CD8-positive, alpha-beta memory T cell (primary cell): ENCODE measurements around the gene ZNF408. TPM values are rescaled to one million over a fixed set of nuclear protein-coding genes. Genes with fewer than 3 reads are reported as not detected.
A peak's percentile ranks its signal among the peaks of the same experiment; 100 is the strongest.
"Not testable (repeated sequence)": the region's sequence is repeated elsewhere in the genome, so short reads cannot be mapped to it uniquely, and the experiment has no call there.

ENCODE experiments used
- CTCF ChIA-PET: fragments of 350-600 bp; sonication (Branson Sonifier 250); formaldehyde crosslinking; loops from one replicate; lab custom pipeline; 2021; ENCODE audit warnings: antibody characterized with exemption; lab: Charles Lee
- POLR2A ChIA-PET: fragments of 350-600 bp; sonication (Branson Sonifier 250); formaldehyde crosslinking; loops from one replicate; lab custom pipeline; 2021; ENCODE audit warnings: antibody characterized with exemption; lab: Charles Lee
- DNase-seq, 5 donors: peaks; one replicate each; pipeline versions ENCODE4 v3.0.0 to v3.0.0-alpha.2; 2020 to 2022; ENCODE audit warnings: mixed read lengths in 1 of 5
- H3K27ac ChIP-seq: one replicate; pipeline ENCODE4 v1.7.0; 2013; ENCODE audit warnings: low read depth, mild to moderate bottlenecking, low read length, moderate library complexity
- H3K27me3 ChIP-seq: 2 replicates; pipeline ENCODE4 v1.7.0; 2013; ENCODE audit warnings: low read length, mild to moderate bottlenecking; ENCODE audit not compliant: insufficient read depth, poor library complexity, severe bottlenecking
- H3K36me3 ChIP-seq: 2 replicates; pipeline ENCODE4 v1.7.0; 2013; ENCODE audit warnings: mild to moderate bottlenecking, low read length, moderate library complexity; ENCODE audit not compliant: insufficient read depth
- H3K4me1 ChIP-seq: 2 replicates; pipeline ENCODE4 v1.7.0; 2013; ENCODE audit warnings: mild to moderate bottlenecking, low read length, moderate library complexity; ENCODE audit not compliant: insufficient read depth
- H3K4me3 ChIP-seq: 2 replicates; pipeline ENCODE4 v1.7.0; 2013; ENCODE audit warnings: mild to moderate bottlenecking, low read length
- H3K9me3 ChIP-seq: 2 replicates; pipeline ENCODE4 v1.7.0; 2013; ENCODE audit warnings: mild to moderate bottlenecking, low read length
- H3K27ac Mint-ChIP-seq, 8 donors: one replicate each; pipeline ENCODE4 v1.8.0; 2020 to 2021; ENCODE audit warnings: mixed read lengths in 8 of 8, mild to moderate bottlenecking in 6 of 8, inconsistent platforms in 3 of 8, moderate library complexity in 3 of 8
- H3K27me3 Mint-ChIP-seq, 2 donors: one replicate each; pipeline ENCODE4 v1.8.0; 2020 to 2021; ENCODE audit warnings: mixed read lengths in 2 of 2, mild to moderate bottlenecking in 1 of 2, moderate library complexity in 1 of 2
- H3K36me3 Mint-ChIP-seq, 3 donors: one replicate each; pipeline ENCODE4 v1.8.0; 2020 to 2021; ENCODE audit warnings: mixed read lengths in 3 of 3, inconsistent platforms in 1 of 3, mild to moderate bottlenecking in 1 of 3
- H3K4me1 Mint-ChIP-seq, 3 donors: one replicate each; pipeline ENCODE4 v1.8.0; 2020 to 2021; ENCODE audit warnings: mixed read lengths in 3 of 3, inconsistent platforms in 1 of 3, mild to moderate bottlenecking in 1 of 3
- H3K4me3 Mint-ChIP-seq, 7 donors: one replicate each; pipeline ENCODE4 v1.8.0; 2020 to 2021; ENCODE audit warnings: mixed read lengths in 7 of 7, mild to moderate bottlenecking in 6 of 7, moderate library complexity in 4 of 7, inconsistent platforms in 2 of 7
- H3K9me3 Mint-ChIP-seq, 5 donors: one replicate each; pipeline ENCODE4 v1.8.0; 2020 to 2022; ENCODE audit warnings: mixed read lengths in 5 of 5, mild to moderate bottlenecking in 3 of 5, moderate library complexity in 2 of 5, inconsistent platforms in 1 of 5
- polyA plus RNA-seq: library from polyadenylated mRNA; unstranded; fragments of 300-500 nt; fragmentation: Illumina TruSeq; gene quantifications from one replicate; pipeline ENCODE4 v1.2.3, GENCODE V29; 2021
- total RNA-seq, 2 experiments: library from RNA; stranded (reverse); gene quantifications; one replicate each; pipeline ENCODE4 v1.2.3, GENCODE V29; 2021

ZNF408 gene
- total and polyA plus RNA-seq, 3 experiments from 2014 or later: 9.6 to 14.4 (median 13.2) TPM

DNA sequence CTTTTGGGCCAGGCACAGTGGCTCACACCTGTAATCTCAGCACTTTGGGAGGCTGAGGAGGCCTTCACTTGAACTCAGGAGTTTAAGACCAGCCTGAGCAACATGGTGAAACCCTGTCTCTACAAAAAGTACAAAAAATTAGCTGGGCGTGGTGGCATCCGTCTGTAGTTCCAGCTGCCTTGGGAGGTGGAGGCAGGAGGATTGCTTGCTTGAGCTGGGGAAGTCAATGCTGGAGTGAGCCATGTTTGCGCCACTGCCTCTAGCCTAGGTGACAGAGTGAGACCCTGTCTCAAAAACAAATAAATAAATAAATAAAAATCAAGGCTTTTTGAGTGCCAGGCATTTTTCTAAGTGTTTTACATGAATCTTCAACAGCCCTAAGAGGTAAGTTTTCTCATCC is 30.3 kb upstream of the ZNF408 start:
- not testable (repeated sequence) for H3K27ac ChIP-seq, H3K9me3 ChIP-seq, H3K9me3 Mint-ChIP-seq, H3K27me3 Mint-ChIP-seq, H3K27me3 ChIP-seq
- Mint-ChIP-seq H3K36me3 (peaks cover 7 to 72% (median 23%) of the 10 kb centered on the region in 3 donors), H3K4me1 (peaks cover 46 to 61% (median 57%) of the 10 kb centered on the region in 3 donors), H3K4me3 (peak overlapping the region in 5 of 7 donors; percentile 76 to 86 (median 81)), H3K27ac (peak overlapping the region; percentile 7 to 96 (median 84))
- ChIA-PET CTCF (interaction anchor here (0.8 to 3.0 kb wide), 12 partner anchors 9 to 482 kb away, joined by 3 to 19 read pairs (median 4); partner anchors contain the start of genes ARHGAP1, ATG13, HARBI1 and ZNF408), POLR2A (interaction anchor here (0.5 to 1.5 kb wide), 2 partner anchors 30 to 42 kb away, joined by 3 to 12 read pairs; partner anchors contain the start of genes ARHGAP1 and ZNF408)
- Histone ChIP-seq H3K4me3 (peak overlapping the region; percentile 30), H3K36me3 (peaks cover 49% of the 10 kb centered on the region), H3K4me1 (peaks cover 69% of the 10 kb centered on the region)
- DNase-seq: peak in 2 of 5 donors; percentile 13 to 20

DNA sequence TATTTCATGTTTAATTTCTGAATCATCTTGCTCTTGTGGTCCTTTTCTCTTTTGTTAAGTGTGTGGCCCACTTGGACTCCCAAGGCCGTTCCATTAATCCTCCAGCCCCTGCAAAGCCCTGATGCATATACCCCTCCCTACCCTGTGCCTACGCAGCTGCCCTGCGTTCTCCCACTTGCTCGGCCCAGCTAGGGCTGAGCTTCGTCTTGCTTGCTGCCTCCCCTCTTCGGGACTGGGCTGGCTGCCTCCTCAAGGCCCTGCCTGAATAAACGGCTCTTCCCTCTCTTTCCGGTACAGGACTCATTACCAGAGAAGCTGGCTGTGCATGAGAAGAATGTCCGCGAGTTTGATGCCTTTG is 28.9 kb upstream of the ZNF408 start:
- peak overlapping the region in 6 of 7 donors; percentile 32 to 86 (median 80) for H3K4me3 Mint-ChIP-seq
- Histone ChIP-seq H3K4me1 (peaks cover 83% of the 10 kb centered on the region), H3K36me3 (peaks cover 37% of the 10 kb centered on the region), H3K27me3 (no peaks in the 10 kb centered on the region), H3K4me3 (peak overlapping the region; percentile 30), H3K27ac (no peak overlapping the region), H3K9me3 (no peaks in the 10 kb centered on the region)
- peak overlapping the region; percentile 72 to 96 (median 90) for H3K27ac Mint-ChIP-seq
- peaks cover 7 to 69% (median 17%) of the 10 kb centered on the region in 3 donors for H3K36me3 Mint-ChIP-seq
- no peaks in the 10 kb centered on the region for H3K9me3 Mint-ChIP-seq
- ChIA-PET CTCF (interaction anchor here (0.6 to 3.0 kb wide), 7 partner anchors 9 to 634 kb away, joined by 3 to 19 read pairs (median 3); partner anchors contain the start of genes ARHGAP1, ATG13, HARBI1 and ZNF408), POLR2A (no interaction called here)
- no peaks in the 10 kb centered on the region for H3K27me3 Mint-ChIP-seq
- peak in 1 of 5 donors; percentile 8 for DNase-seq
- peaks cover 55 to 73% (median 66%) of the 10 kb centered on the region in 3 donors for H3K4me1 Mint-ChIP-seq

DNA sequence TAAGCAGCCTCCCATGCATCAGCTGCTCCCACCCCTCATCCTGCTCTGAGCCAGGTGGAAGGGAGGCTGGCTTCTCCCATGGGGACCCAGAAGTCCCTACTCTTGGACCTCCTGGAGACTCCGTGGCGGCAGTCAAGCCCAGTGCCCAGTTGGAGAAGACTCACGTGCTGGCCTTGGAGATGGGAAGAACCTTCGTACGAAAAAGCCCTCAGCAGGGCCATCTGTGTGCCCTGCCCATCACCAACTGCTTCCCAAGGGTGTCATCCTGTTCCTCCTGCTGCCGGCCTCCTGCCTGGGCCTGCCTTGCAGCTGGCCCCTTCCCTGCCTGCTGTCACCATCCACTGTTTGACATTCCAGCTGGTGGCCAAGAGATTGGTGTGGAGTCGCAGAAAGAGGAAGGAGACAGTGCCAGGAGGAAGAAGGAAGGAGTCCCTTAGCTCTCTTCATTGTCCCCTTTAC is 28.4 kb upstream of the ZNF408 start:
- no peak overlapping the region for H3K27ac ChIP-seq
- Mint-ChIP-seq H3K4me1 (peaks cover 59 to 78% (median 71%) of the 10 kb centered on the region in 3 donors), H3K27me3 (no peaks in the 10 kb centered on the region), H3K4me3 (peak overlapping the region in 5 of 7 donors; percentile 32 to 86 (median 78)), H3K9me3 (no peaks in the 10 kb centered on the region), H3K36me3 (peaks cover 7 to 69% (median 17%) of the 10 kb centered on the region in 3 donors), H3K27ac (peak overlapping the region; percentile 50 to 97 (median 90))
- ChIA-PET POLR2A (no interaction called here), CTCF (interaction anchor here (1.0 to 3.0 kb wide), 5 partner anchors 9 to 56 kb away, joined by 3 to 19 read pairs (median 6); partner anchors contain the start of genes ARHGAP1, ATG13, HARBI1 and ZNF408)
- no peaks in the 10 kb centered on the region for H3K9me3 ChIP-seq
- H3K4me1 ChIP-seq: peaks cover 87% of the 10 kb centered on the region
- no peak overlapping the region for H3K4me3 ChIP-seq
- peak in 1 of 5 donors; percentile 16 for DNase-seq
- no peaks in the 10 kb centered on the region for H3K27me3 ChIP-seq
- H3K36me3 ChIP-seq: peaks cover 32% of the 10 kb centered on the region

DNA sequence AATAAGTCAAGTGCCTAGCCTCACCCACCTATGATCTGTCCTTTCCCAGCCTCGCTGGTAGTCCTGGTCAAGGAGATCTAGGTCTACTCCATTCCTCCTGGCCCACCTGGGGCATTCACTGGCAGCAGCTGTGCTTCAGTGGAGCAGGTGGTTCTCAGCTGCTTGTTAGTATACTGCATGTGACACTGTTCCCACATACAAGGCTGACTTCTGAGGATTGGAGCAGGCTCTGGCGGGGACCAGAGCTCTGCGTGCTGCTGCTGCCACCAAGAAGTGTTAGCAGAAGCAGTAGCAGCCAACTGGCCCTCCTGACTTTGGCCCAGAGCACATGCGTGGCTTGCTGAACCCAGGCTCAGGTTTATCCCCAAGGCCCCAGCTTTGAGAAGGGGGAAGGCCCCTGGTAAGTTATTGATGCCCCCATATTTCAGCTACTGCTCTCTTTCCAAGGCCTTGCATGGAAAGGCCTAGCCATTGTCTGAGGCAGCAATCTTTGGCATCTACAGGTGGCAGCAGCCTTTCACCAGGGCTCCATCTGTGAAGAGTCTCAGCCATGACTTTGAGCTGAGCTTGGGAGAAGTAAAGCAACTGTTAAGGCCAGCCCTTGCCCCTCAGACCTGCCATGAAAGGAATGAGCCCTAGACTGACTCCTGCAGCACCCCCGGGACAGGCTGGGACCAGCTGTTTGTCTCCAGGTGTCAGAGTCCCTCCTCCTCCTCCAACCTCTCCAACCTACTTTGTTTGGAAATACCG is 26.9 kb upstream of the ZNF408 start:
- peak in 1 of 5 donors; percentile 18 for DNase-seq
- H3K27ac ChIP-seq: no peak overlapping the region
- ChIA-PET POLR2A (interaction anchor here (0.5 to 2.2 kb wide), 2 partner anchors 27 to 99 kb away, joined by 5 to 8 read pairs; partner anchors contain the start of genes ARHGAP1 and ZNF408), CTCF (interaction anchor here (2.1 kb wide), 1 partner anchor 9 kb away, joined by 6 read pairs; no protein-coding TSS in a partner anchor)
- H3K27me3 ChIP-seq: no peaks in the 10 kb centered on the region
- no peak overlapping the region for H3K4me3 Mint-ChIP-seq
- peaks cover 29% of the 10 kb centered on the region for H3K36me3 ChIP-seq
- peaks cover 10 to 68% (median 15%) of the 10 kb centered on the region in 3 donors for H3K36me3 Mint-ChIP-seq
- no peaks in the 10 kb centered on the region for H3K9me3 ChIP-seq
- H3K4me3 ChIP-seq: no peak overlapping the region
- H3K27me3 Mint-ChIP-seq: no peaks in the 10 kb centered on the region
- peaks cover 62 to 79% (median 68%) of the 10 kb centered on the region in 3 donors for H3K4me1 Mint-ChIP-seq
- H3K9me3 Mint-ChIP-seq: no peaks in the 10 kb centered on the region
- peaks cover 85% of the 10 kb centered on the region for H3K4me1 ChIP-seq
- peak overlapping the region; percentile 80 to 97 (median 87) for H3K27ac Mint-ChIP-seq

DNA sequence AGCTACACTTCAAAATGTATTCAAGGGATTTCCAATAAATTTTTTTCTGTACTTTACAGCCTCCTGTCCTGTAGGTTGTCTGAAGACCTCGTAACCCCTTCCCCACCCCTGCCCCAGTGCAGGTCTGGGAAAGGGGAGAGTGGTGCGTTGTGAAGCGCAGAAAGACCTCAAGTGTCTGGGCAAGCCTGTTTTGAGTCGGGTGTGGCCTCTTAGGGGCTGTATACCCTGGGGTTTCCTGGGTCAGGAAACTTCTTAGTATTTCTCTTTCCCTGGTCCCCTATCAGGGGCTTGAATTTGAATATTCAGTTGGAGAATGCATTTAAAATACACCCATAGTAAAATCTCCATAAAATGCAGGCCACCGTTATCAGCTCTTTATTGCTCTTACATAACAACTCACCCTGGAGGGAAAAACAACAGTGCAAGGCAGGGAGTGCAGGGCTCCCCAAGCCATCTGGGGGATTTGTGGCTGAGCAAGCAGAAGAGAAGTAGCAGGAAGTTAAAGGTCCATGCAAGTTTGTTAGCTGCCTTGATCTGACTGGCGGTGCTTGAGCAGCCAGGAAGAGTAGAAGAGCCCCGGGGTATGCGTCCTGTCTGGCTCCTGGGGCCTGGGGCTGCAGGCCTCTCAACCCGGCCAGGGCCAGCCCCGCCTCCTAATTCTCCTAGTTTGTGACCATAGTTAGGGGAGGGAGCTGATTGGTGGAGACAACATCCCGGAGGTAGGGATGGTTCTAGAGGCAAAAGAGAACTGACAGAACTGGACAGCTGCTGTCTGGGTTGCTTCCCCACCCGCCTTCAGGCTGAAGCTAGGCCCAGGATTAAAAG is 26.2 kb upstream of the ZNF408 start:
- H3K36me3 ChIP-seq: peaks cover 29% of the 10 kb centered on the region
- Mint-ChIP-seq H3K36me3 (peaks cover 4 to 68% (median 11%) of the 10 kb centered on the region in 3 donors), H3K4me3 (peak overlapping the region in 5 of 7 donors; percentile 23 to 76 (median 55)), H3K27me3 (no peaks in the 10 kb centered on the region), H3K27ac (peak overlapping the region; percentile 80 to 97 (median 87)), H3K9me3 (no peaks in the 10 kb centered on the region), H3K4me1 (peaks cover 57 to 72% (median 60%) of the 10 kb centered on the region in 3 donors)
- CTCF ChIA-PET: interaction anchor here (2.1 kb wide), 1 partner anchor 9 kb away, joined by 6 read pairs; no protein-coding TSS in a partner anchor
- DNase-seq: peak in 3 of 5 donors; percentile 9 to 50 (median 47)
- H3K4me3 ChIP-seq: no peak overlapping the region
- H3K4me1 ChIP-seq: peaks cover 77% of the 10 kb centered on the region
- H3K9me3 ChIP-seq: no peaks in the 10 kb centered on the region
- peak overlapping the region; percentile 34 for H3K27ac ChIP-seq
- POLR2A ChIA-PET: interaction anchor here (0.6 to 2.2 kb wide), 2 partner anchors 11 to 26 kb away, joined by 3 to 8 read pairs; partner anchors contain the start of genes ARHGAP1 and ZNF408
- no peaks in the 10 kb centered on the region for H3K27me3 ChIP-seq

DNA sequence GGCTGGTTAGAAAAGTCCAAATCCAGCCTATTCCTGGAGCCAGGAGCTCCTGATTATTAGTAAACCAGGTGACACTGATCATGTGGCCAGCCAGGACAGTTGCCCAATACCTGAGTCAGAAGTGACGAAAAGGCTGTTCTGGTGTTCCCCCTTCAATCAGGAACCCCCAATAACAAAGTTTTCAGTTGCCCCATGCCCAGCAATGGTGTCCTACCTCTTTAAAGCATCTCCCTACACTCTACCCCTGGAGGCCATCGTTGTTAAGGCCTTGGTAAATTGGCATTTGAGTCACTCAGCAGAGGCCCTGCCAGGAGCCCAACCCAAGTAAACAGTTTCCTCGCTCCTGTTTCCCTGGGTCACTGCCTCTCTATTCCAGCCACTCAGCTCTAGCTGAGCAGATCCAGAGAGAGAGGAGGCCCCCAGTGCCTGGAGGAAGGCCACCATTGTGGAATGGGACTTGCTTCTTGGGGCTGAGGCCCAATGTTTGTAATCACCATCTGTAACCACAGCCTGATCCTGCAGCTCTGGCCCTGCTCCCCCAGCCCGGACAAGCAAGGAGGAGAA is 25.5 kb upstream of the ZNF408 start:
- H3K36me3 ChIP-seq: peaks cover 31% of the 10 kb centered on the region
- POLR2A ChIA-PET: interaction anchor here (0.6 to 2.2 kb wide), 2 partner anchors 11 to 25 kb away, joined by 3 to 8 read pairs; partner anchors contain the start of genes ARHGAP1 and ZNF408

DNA sequence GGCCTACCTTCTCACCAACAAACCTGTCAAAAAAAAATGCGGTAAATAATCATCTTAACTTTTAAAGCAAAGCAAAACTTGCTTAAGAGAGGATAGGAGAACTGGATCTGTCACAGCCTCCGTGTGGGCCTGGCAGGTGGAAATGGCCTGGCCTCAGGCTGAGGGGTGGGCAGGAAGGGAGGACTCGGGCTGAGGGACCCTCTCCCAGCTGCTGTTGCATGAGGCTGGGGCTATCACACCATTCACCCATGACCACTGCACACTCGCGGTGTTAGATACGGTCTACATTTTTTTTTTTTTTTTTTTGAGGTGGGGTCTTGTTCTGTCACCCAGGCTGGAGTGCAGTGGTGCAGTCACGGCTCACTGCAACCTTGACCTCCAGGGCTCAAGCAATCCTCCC is 24.9 kb upstream of the ZNF408 start:
- H3K9me3 ChIP-seq: no peaks in the 10 kb centered on the region
- peaks cover 64% of the 10 kb centered on the region for H3K4me1 ChIP-seq
- peak in 1 of 5 donors; percentile 12 for DNase-seq
- H3K27me3 ChIP-seq: no peaks in the 10 kb centered on the region
- peaks cover 48 to 61% (median 50%) of the 10 kb centered on the region in 3 donors for H3K4me1 Mint-ChIP-seq
- no peak overlapping the region for H3K27ac ChIP-seq
- H3K9me3 Mint-ChIP-seq: no peaks in the 10 kb centered on the region
- peaks cover 3 to 76% (median 12%) of the 10 kb centered on the region in 3 donors for H3K36me3 Mint-ChIP-seq
- ChIA-PET CTCF (no interaction called here), POLR2A (interaction anchor here (2.2 kb wide), 1 partner anchor 25 kb away, joined by 8 read pairs; the partner anchor contains the start of genes ARHGAP1 and ZNF408)
- no peaks in the 10 kb centered on the region for H3K27me3 Mint-ChIP-seq
- peaks cover 34% of the 10 kb centered on the region for H3K36me3 ChIP-seq
- H3K4me3 Mint-ChIP-seq: no peak overlapping the region
- peak overlapping the region in 3 of 8 donors; percentile 21 to 70 (median 68) for H3K27ac Mint-ChIP-seq
- H3K4me3 ChIP-seq: no peak overlapping the region

More for the DNA sequence above, 25.5 kb upstream of the ZNF408 start:
- peaks cover 52 to 66% (median 55%) of the 10 kb centered on the region in 3 donors for H3K4me1 Mint-ChIP-seq
- Histone ChIP-seq H3K27me3 (no peaks in the 10 kb centered on the region), H3K9me3 (no peaks in the 10 kb centered on the region), H3K4me3 (no peak overlapping the region), H3K4me1 (peaks cover 70% of the 10 kb centered on the region), H3K27ac (peak overlapping the region; percentile 34)
- no peaks in the 10 kb centered on the region for H3K9me3 Mint-ChIP-seq
- no peaks in the 10 kb centered on the region for H3K27me3 Mint-ChIP-seq
- H3K36me3 Mint-ChIP-seq: peaks cover 3 to 72% (median 10%) of the 10 kb centered on the region in 3 donors
- DNase-seq: peak in 1 of 5 donors; percentile 22
- CTCF ChIA-PET: interaction anchor here (2.1 kb wide), 1 partner anchor 8 kb away, joined by 6 read pairs; no protein-coding TSS in a partner anchor
- no peak overlapping the region for H3K4me3 Mint-ChIP-seq
- peak overlapping the region in 7 of 8 donors; percentile 7 to 97 (median 86) for H3K27ac Mint-ChIP-seq
